CD14-positive monocyte (primary cell): ENCODE data around the gene NPFFR1. TPM values are rescaled to one million over a fixed set of nuclear protein-coding genes. Genes with fewer than 3 reads are reported as not detected.

ENCODE experiments used
- DNase-seq, 3 donors: peaks; one replicate each; pipeline ENCODE4 v3.0.0-alpha.2; 2011 to 2022
- H2AFZ ChIP-seq: 2 replicates; pipeline ENCODE4 v1.6.0; 2012; ENCODE audit warnings: mild to moderate bottlenecking, low read depth, low read length, inconsistent platforms; ENCODE audit not compliant: insufficient read depth, poor library complexity, severe bottlenecking
- H3K27ac ChIP-seq, 2 donors: 1 replicate in 1 of 2; 2 replicates in 1 of 2; pipeline ENCODE4 v1.5.1; 2012 to 2013; ENCODE audit warnings: low read length in 2 of 2, control low read depth in 1 of 2, inconsistent platforms in 1 of 2, low read depth in 1 of 2, mild to moderate bottlenecking in 1 of 2
- H3K27me3 ChIP-seq, 2 donors: one replicate each; pipeline versions ENCODE4 v1.6.0 to v1.6.1; 2011 to 2013; ENCODE audit warnings: low read length in 2 of 2; ENCODE audit not compliant: control insufficient read depth in 2 of 2, insufficient read depth in 2 of 2
- H3K36me3 ChIP-seq, 2 donors: replicated peaks in 1 of 2; 1 replicate in 1 of 2; 2 replicates in 1 of 2; pipeline versions ENCODE4 v1.5.1 to v1.6.1; 2012 to 2013; ENCODE audit warnings: low read length in 2 of 2, control low read depth in 1 of 2, inconsistent platforms in 1 of 2, mild to moderate bottlenecking in 1 of 2; ENCODE audit not compliant: insufficient read depth in 2 of 2, control insufficient read depth in 1 of 2
- H3K4me1 ChIP-seq, 2 donors: 1 replicate in 1 of 2; 2 replicates in 1 of 2; pipeline versions ENCODE4 v1.5.1 to v1.6.1; 2012 to 2013; ENCODE audit warnings: low read length in 2 of 2, control low read depth in 1 of 2, inconsistent platforms in 1 of 2, mild to moderate bottlenecking in 1 of 2, moderate library complexity in 1 of 2; ENCODE audit not compliant: insufficient read depth in 2 of 2, control insufficient read depth in 1 of 2
- H3K4me2 ChIP-seq: replicated peaks from 2 replicates; pipeline ENCODE3; 2012; ENCODE audit warnings: low read length, moderate library complexity, mild to moderate bottlenecking; ENCODE audit not compliant: poor library complexity, severe bottlenecking; ENCODE audit errors: extremely low read depth
- H3K4me3 ChIP-seq, 3 experiments: fragments of 200-600 bp in 1 of 3; sonication (generic) in 1 of 3; replicated peaks in 1 of 3; 1 replicate in 2 of 3; 2 replicates in 1 of 3; pipeline ENCODE4 v1.5.1; 2011 to 2013; ENCODE audit warnings: low read length in 3 of 3, mild to moderate bottlenecking in 3 of 3, control low read depth in 2 of 3, low read depth in 2 of 3, inconsistent platforms in 1 of 3, moderate library complexity in 1 of 3
- H3K79me2 ChIP-seq: 2 replicates; pipeline ENCODE4 v1.6.0; 2012; ENCODE audit warnings: mild to moderate bottlenecking, control low read depth, inconsistent platforms, low read length, moderate library complexity; ENCODE audit not compliant: insufficient read depth
- H3K9ac ChIP-seq: 2 replicates; pipeline ENCODE4 v1.6.0; 2017; ENCODE audit warnings: low read length, mild to moderate bottlenecking; ENCODE audit not compliant: insufficient read depth, poor library complexity, severe bottlenecking
- H3K9me3 ChIP-seq, 2 donors: replicated peaks in 1 of 2; 1 replicate in 1 of 2; 2 replicates in 1 of 2; pipeline versions ENCODE4 v1.5.1 to v1.6.1; 2012 to 2013; ENCODE audit warnings: low read length in 2 of 2, control low read depth in 1 of 2; ENCODE audit not compliant: control insufficient read depth in 1 of 2, insufficient read depth in 1 of 2
- H4K20me1 ChIP-seq: 2 replicates; pipeline ENCODE4 v1.6.0; 2012; ENCODE audit warnings: mild to moderate bottlenecking, low read length, control low read depth, moderate library complexity; ENCODE audit not compliant: insufficient read depth
- H3K27ac Mint-ChIP-seq, 7 donors: one replicate each; pipeline ENCODE4 v1.8.0; 2020; ENCODE audit warnings: mild to moderate bottlenecking in 7 of 7, mixed read lengths in 7 of 7, moderate library complexity in 6 of 7, inconsistent platforms in 2 of 7
- H3K27me3 Mint-ChIP-seq, 3 donors: one replicate each; pipeline ENCODE4 v1.8.0; 2021 to 2022; ENCODE audit warnings: low read depth in 3 of 3, mild to moderate bottlenecking in 3 of 3, mixed read lengths in 3 of 3, moderate library complexity in 3 of 3, inconsistent platforms in 1 of 3
- H3K36me3 Mint-ChIP-seq, 2 donors: one replicate each; pipeline ENCODE4 v1.8.0; 2020; ENCODE audit warnings: mixed read lengths in 2 of 2, inconsistent platforms in 1 of 2, mild to moderate bottlenecking in 1 of 2
- H3K4me1 Mint-ChIP-seq: one replicate; pipeline ENCODE4 v1.8.0; 2020; ENCODE audit warnings: mild to moderate bottlenecking, mixed read lengths
- H3K4me3 Mint-ChIP-seq, 2 donors: one replicate each; pipeline ENCODE4 v1.8.0; 2020; ENCODE audit warnings: mild to moderate bottlenecking in 2 of 2, mixed read lengths in 2 of 2, moderate library complexity in 1 of 2
- H3K9me3 Mint-ChIP-seq, 7 donors: one replicate each; pipeline ENCODE4 v1.8.0; 2020 to 2022; ENCODE audit warnings: mixed read lengths in 7 of 7, mild to moderate bottlenecking in 6 of 7, moderate library complexity in 6 of 7, inconsistent platforms in 2 of 7
- CTCF ChIP-seq: fragments of 200-600 bp; IDR thresholded peaks from one replicate; pipeline ENCODE4 v1.8.0; 2022; ENCODE audit warnings: antibody characterized with exemption, mild to moderate bottlenecking
- WGBS: methylation state at CpG from one replicate; pipeline ENCODE4 v1.1.5; 2013; ENCODE audit warnings: missing lambda C conversion rate; ENCODE audit not compliant: insufficient coverage; 5-methylcytosine and 5-hydroxymethylcytosine counted together
- intact Hi-C, 2 donors: fragments of 100-400 bp; cut with micrococcal nuclease; formaldehyde crosslinking; loops; one replicate each; pipeline versions ENCODE4 v1.15.0 to v1.15.1; 2023
- polyA plus RNA-seq, 3 donors: library from polyadenylated mRNA; depleted of rRNA in 1 of 3; unstranded in 2 of 3; stranded (reverse) in 1 of 3; fragments of 300-500 nt in 2 of 3; fragments of >200 nt in 1 of 3; fragmentation: Illumina TruSeq in 2 of 3; gene quantifications; 1 replicate in 2 of 3; 2 replicates in 1 of 3; pipeline ENCODE4 v1.2.3, GENCODE V29; 2012 to 2021

The NPFFR1 gene
- polyA plus RNA-seq, 3 donors = 0.03 TPM; not detected in 2

GRCh38 chr10:70317272-70317942 is 33.6 kb upstream of the NPFFR1 start:
- no peak overlapping the region for H3K4me2 ChIP-seq
- no peak overlapping the region for H3K27ac ChIP-seq
- no peak for DNase-seq
- no peaks in the 10 kb centered on the region for H3K9me3 ChIP-seq
- TF ChIP-seq CTCF = no peak
- Mint-ChIP-seq H3K36me3 (peaks cover 15 to 18% of the 10 kb centered on the region in 2 donors), H3K4me1 (peaks cover 23% of the 10 kb centered on the region), H3K9me3 (peaks cover 0 to 7% (median 0%) of the 10 kb centered on the region in 7 donors), H3K27ac (peak overlapping the region in 1 of 7 donors; percentile 73), H3K4me3 (peak overlapping the region in 1 of 2 donors; percentile 55), H3K27me3 (peaks cover 14 to 16% (median 15%) of the 10 kb centered on the region in 3 donors)
- no peak overlapping the region for H3K9ac ChIP-seq
- 77% methylated on average over 4 of the region's 5 CpGs for WGBS
- H3K27me3 ChIP-seq = peaks cover 0 to 7% of the 10 kb centered on the region in 2 donors
- H3K79me2 ChIP-seq = no peaks in the 10 kb centered on the region
- H4K20me1 ChIP-seq = no peaks in the 10 kb centered on the region
- H2AFZ ChIP-seq = no peak overlapping the region
- peaks cover 14 to 16% of the 10 kb centered on the region in 2 donors for H3K4me1 ChIP-seq
- no peak overlapping the region for H3K4me3 ChIP-seq
- intact Hi-C loops = no loop called here
- no peaks in the 10 kb centered on the region for H3K36me3 ChIP-seq

- no peak for TF ChIP-seq CTCF
- no peaks in the 10 kb centered on the region for H3K36me3 ChIP-seq
- no peaks in the 10 kb centered on the region for H3K27me3 ChIP-seq
- Mint-ChIP-seq H3K9me3 (peaks cover 0 to 7% (median 0%) of the 10 kb centered on the region in 7 donors), H3K36me3 (peaks cover 9 to 12% of the 10 kb centered on the region in 2 donors), H3K4me1 (peaks cover 20% of the 10 kb centered on the region), H3K4me3 (no peak overlapping the region), H3K27me3 (peaks cover 8 to 20% (median 11%) of the 10 kb centered on the region in 3 donors), H3K27ac (no peak overlapping the region)
- H3K9ac ChIP-seq = no peak overlapping the region
- H3K4me3 ChIP-seq = no peak overlapping the region
- H3K27ac ChIP-seq = no peak overlapping the region
- no peak overlapping the region for H3K4me2 ChIP-seq
- intact Hi-C loops = no loop called here
- no peak overlapping the region for H2AFZ ChIP-seq
- WGBS = no CpG with 5 or more reads among the region's 5 CpGs
- DNase-seq = no peak
- no peaks in the 10 kb centered on the region for H4K20me1 ChIP-seq
- peaks cover 14 to 16% of the 10 kb centered on the region in 2 donors for H3K4me1 ChIP-seq
- no peaks in the 10 kb centered on the region for H3K9me3 ChIP-seq
- H3K79me2 ChIP-seq = no peaks in the 10 kb centered on the region
Measured at GRCh38 chr10:70315815-70316214, 32.0 kb upstream of the NPFFR1 start.
